GM23248 (cell line): ENCODE results near the gene ENOX1. TPM values are rescaled to one million over a fixed set of nuclear protein-coding genes. Genes with fewer than 3 reads are reported as not detected.

Experiments
- DNase-seq: peaks from one replicate; pipeline ENCODE4 v3.0.0-alpha.2; 2015
- H2AFZ ChIP-seq: fragments of 200-600 bp; sonication (generic); 2 replicates; pipeline ENCODE4 v1.6.1; 2016; ENCODE audit warnings: antibody characterized with exemption
- H3F3A ChIP-seq: fragments of 200-600 bp; sonication (generic); 2 replicates; pipeline ENCODE4 v1.6.1; 2016; ENCODE audit warnings: mild to moderate bottlenecking, antibody characterized with exemption, mixed run types; ENCODE audit not compliant: insufficient read depth
- H3K27ac ChIP-seq: fragments of 200-600 bp; sonication (generic); 2 replicates; pipeline ENCODE4 v1.5.1; 2016; ENCODE audit warnings: mild to moderate bottlenecking
- H3K27me3 ChIP-seq: fragments of 200-600 bp; sonication (generic); replicated peaks from 2 replicates; pipeline ENCODE4 v1.6.1; 2016; ENCODE audit warnings: mild to moderate bottlenecking; ENCODE audit not compliant: insufficient read depth
- H3K36me3 ChIP-seq: fragments of 200-600 bp; sonication (generic); 2 replicates; pipeline ENCODE4 v1.6.1; 2016; ENCODE audit warnings: low read depth, mild to moderate bottlenecking
- H3K4me1 ChIP-seq: fragments of 200-600 bp; sonication (generic); 2 replicates; pipeline ENCODE4 v1.6.1; 2016; ENCODE audit warnings: mild to moderate bottlenecking; ENCODE audit not compliant: insufficient read depth
- H3K4me2 ChIP-seq: fragments of 200-600 bp; sonication (generic); one replicate; pipeline ENCODE4 v1.6.1; 2016; ENCODE audit warnings: mild to moderate bottlenecking; ENCODE audit not compliant: unreplicated experiment
- H3K4me3 ChIP-seq: fragments of 200-600 bp; sonication (generic); 2 replicates; pipeline ENCODE4 v1.5.1; 2016; ENCODE audit warnings: mild to moderate bottlenecking
- H3K79me2 ChIP-seq: fragments of 200-600 bp; sonication (generic); 2 replicates; pipeline ENCODE4 v1.6.1; 2016; ENCODE audit warnings: mild to moderate bottlenecking; ENCODE audit not compliant: insufficient read depth
- H3K9ac ChIP-seq: fragments of 200-600 bp; sonication (generic); 2 replicates; pipeline ENCODE4 v1.6.1; 2016; ENCODE audit warnings: mild to moderate bottlenecking
- H3K9me2 ChIP-seq: fragments of 200-600 bp; sonication (generic); 2 replicates; pipeline ENCODE4 v1.6.1; 2016; ENCODE audit warnings: mixed run types, mild to moderate bottlenecking, moderate library complexity; ENCODE audit not compliant: insufficient read depth
- H3K9me3 ChIP-seq: fragments of 200-600 bp; sonication (generic); one replicate; pipeline ENCODE4 v1.6.1; 2017; ENCODE audit warnings: low read depth
- H4K20me1 ChIP-seq: fragments of 200-600 bp; sonication (generic); 2 replicates; pipeline ENCODE4 v1.6.0; 2016; ENCODE audit not compliant: insufficient read depth
- EZH2 ChIP-seq: fragments of 200-600 bp; sonication (generic); IDR thresholded peaks from 2 replicates; pipeline ENCODE4 v1.6.1; 2018; ENCODE audit warnings: antibody characterized with exemption, mild to moderate bottlenecking; ENCODE audit not compliant: insufficient read depth, poor library complexity, severe bottlenecking
- EZH2phosphoT487 ChIP-seq: fragments of 200-600 bp; sonication (generic); IDR thresholded peaks from 2 replicates; pipeline ENCODE4 v1.6.1; 2018; ENCODE audit warnings: antibody characterized with exemption, moderate library complexity, mild to moderate bottlenecking, low read depth; ENCODE audit not compliant: insufficient read depth
- WGBS, 2 experiments: methylation state at CpG; one replicate each; pipeline ENCODE4 v1.1.6; 2015 to 2017; ENCODE audit warnings: low lambda C conversion rate in 2 of 2, low coverage in 1 of 2; ENCODE audit errors: missing lambda C conversion rate in 2 of 2; 5-methylcytosine and 5-hydroxymethylcytosine counted together
- in situ Hi-C: fragments of 300-500 bp; cut with MboI; formaldehyde crosslinking; loops from 2 replicates; pipeline ENCODE4 v1.15.0; 2020
- polyA plus RNA-seq: library from polyadenylated mRNA; unstranded; fragments of >200 nt; fragmentation: Nextera tagmentation; extraction: Ambion mirVana; gene quantifications from 2 replicates; pipeline ENCODE4 v1.2.1, GENCODE V29; 2016
- total RNA-seq: library from RNA; depleted of rRNA; stranded (reverse); fragments of >200 nt; shearing (Covaris generic); gene quantifications from 2 replicates; pipeline ENCODE4 v1.2.3, GENCODE V29; 2014

Gene ENOX1
- total and polyA plus RNA-seq, 2 experiments from 2014 or later: 1.8 to 3.2 TPM

GRCh38 chr13:43304945-43305344, 481.8 kb downstream of the ENOX1 start:
- 50% methylated on average over 2 of the region's 2 CpGs for WGBS, 2 experiments
- in situ Hi-C loops: loop anchor here (25.0 kb wide), 1 partner anchor 482 kb away; the partner anchor contains the start of gene ENOX1
- Histone ChIP-seq H3K36me3 (no peaks in the 10 kb centered on the region), H3F3A (peaks cover 43% of the 10 kb centered on the region), H3K79me2 (no peaks in the 10 kb centered on the region), H3K9me3 (no peaks in the 10 kb centered on the region), H3K4me1 (peaks cover 42% of the 10 kb centered on the region), H2AFZ (no peak overlapping the region), H3K4me3 (no peak overlapping the region), H3K27me3 (no peaks in the 10 kb centered on the region; the same call in 1 of the 2 replicates), H4K20me1 (no peaks in the 10 kb centered on the region), H3K27ac (no peak overlapping the region), H3K9ac (no peak overlapping the region), H3K9me2 (no peaks in the 10 kb centered on the region), H3K4me2 (no peak overlapping the region)
- no peak for DNase-seq
- TF ChIP-seq EZH2phosphoT487 (no peak), EZH2 (no peak)

- WGBS, 2 experiments: 96 to 100% methylated on average over 2 of the region's 2 CpGs
- H4K20me1 ChIP-seq: no peaks in the 10 kb centered on the region
- DNase-seq: no peak
- no peaks in the 10 kb centered on the region for H3K9me3 ChIP-seq
- no peaks in the 10 kb centered on the region for H3K79me2 ChIP-seq
- peaks cover 42% of the 10 kb centered on the region for H3F3A ChIP-seq
- H3K4me1 ChIP-seq: peaks cover 42% of the 10 kb centered on the region
- no peaks in the 10 kb centered on the region for H3K36me3 ChIP-seq
- no peak for TF ChIP-seq EZH2
- no peak for TF ChIP-seq EZH2phosphoT487
- in situ Hi-C loops: loop anchor here (25.0 kb wide), 1 partner anchor 483 kb away; the partner anchor contains the start of gene ENOX1
- H3K4me3 ChIP-seq: no peak overlapping the region
- H2AFZ ChIP-seq: no peak overlapping the region
- no peak overlapping the region for H3K27ac ChIP-seq
- H3K9ac ChIP-seq: no peak overlapping the region
- H3K4me2 ChIP-seq: no peak overlapping the region
- no peaks in the 10 kb centered on the region for H3K9me2 ChIP-seq
- H3K27me3 ChIP-seq: no peaks in the 10 kb centered on the region; the same call in 1 of the 2 replicates
Observed at GRCh38 chr13:43304449-43304848, 482.3 kb downstream of the ENOX1 start.

- Histone ChIP-seq H3K4me2 (no peak overlapping the region), H4K20me1 (no peaks in the 10 kb centered on the region), H3K9ac (no peak overlapping the region), H3F3A (peaks cover 33% of the 10 kb centered on the region), H3K27me3 (no peaks in the 10 kb centered on the region; the same call in 1 of the 2 replicates), H3K79me2 (no peaks in the 10 kb centered on the region), H3K9me2 (no peaks in the 10 kb centered on the region), H3K4me1 (peaks cover 38% of the 10 kb centered on the region), H2AFZ (no peak overlapping the region), H3K9me3 (no peaks in the 10 kb centered on the region), H3K27ac (no peak overlapping the region), H3K36me3 (no peaks in the 10 kb centered on the region), H3K4me3 (no peak overlapping the region)
- in situ Hi-C loops: loop anchor here (25.0 kb wide), 1 partner anchor 484 kb away; the partner anchor contains the start of gene ENOX1
- peak; percentile 72 for DNase-seq
- WGBS, 2 experiments: 47 to 53% methylated on average over 5 of the region's 5 CpGs
- no peak for TF ChIP-seq EZH2phosphoT487
- TF ChIP-seq EZH2: no peak
Observed at GRCh38 chr13:43303033-43303729, 483.6 kb downstream of the ENOX1 start.

- Histone ChIP-seq H3K9me2 (no peaks in the 10 kb centered on the region), H3F3A (peaks cover 27% of the 10 kb centered on the region; the same call in 1 of the 2 replicates), H3K27ac (no peak overlapping the region), H3K4me2 (no peak overlapping the region), H3K79me2 (no peaks in the 10 kb centered on the region), H3K4me3 (no peak overlapping the region), H4K20me1 (no peaks in the 10 kb centered on the region), H2AFZ (no peak overlapping the region), H3K36me3 (no peaks in the 10 kb centered on the region), H3K27me3 (no peaks in the 10 kb centered on the region), H3K9ac (no peak overlapping the region), H3K4me1 (peaks cover 31% of the 10 kb centered on the region), H3K9me3 (no peaks in the 10 kb centered on the region)
- no peak for TF ChIP-seq EZH2
- TF ChIP-seq EZH2phosphoT487: no peak
- in situ Hi-C loops: loop anchor here (25.0 kb wide), 1 partner anchor 486 kb away; the partner anchor contains the start of gene ENOX1
- DNase-seq: peak; percentile 53
- WGBS, 2 experiments: 84 to 86% methylated on average over 3 of the region's 3 CpGs
Observed at GRCh38 chr13:43301346-43301969, 485.3 kb downstream of the ENOX1 start.
